Panc1 (cell line): ENCODE measurements around the gene SND1. TPM values are rescaled to one million over a fixed set of nuclear protein-coding genes. Genes with fewer than 3 reads are reported as not detected.

Experiments
- ATAC-seq: fragments of 200-7000 bp; cut with Tn5 transposase; 2 replicates; pipeline ENCODE4 v1.9.1; 2020; ENCODE audit warnings: mild to moderate bottlenecking, moderate library complexity
- BruUV-seq: library from RNA; stranded (reverse); fragments of 400-500 nt; replicated peaks from 2 replicates; lab custom pipeline; 2021; lab: Mats Ljungman, UMichigan
- CTCF ChIA-PET: fragments of 300-600 bp; sonication (Branson Sonifier 250); formaldehyde crosslinking; loops from one replicate; lab custom pipeline; 2022; ENCODE audit warnings: antibody characterized with exemption; lab: Charles Lee
- POLR2A ChIA-PET: fragments of 300-600 bp; sonication (Branson Sonifier 250); formaldehyde crosslinking; loops from one replicate; lab custom pipeline; 2022; ENCODE audit warnings: antibody characterized with exemption; lab: Charles Lee
- DNase-seq: peaks from one replicate; pipeline ENCODE4 v3.0.0-alpha.2; 2010; ENCODE audit warnings: low read depth, low spot score
- H3K27ac ChIP-seq: 2 replicates; pipeline ENCODE4 v1.5.1; 2011; ENCODE audit warnings: mild to moderate bottlenecking, low read length, inconsistent platforms
- H3K27me3 ChIP-seq: fragments of 200-500 bp; sonication (Bioruptor generic); 2 replicates; pipeline ENCODE4 v1.6.0; 2014; ENCODE audit warnings: low read length, inconsistent platforms; ENCODE audit not compliant: control insufficient read depth, insufficient read depth
- H3K36me3 ChIP-seq: fragments of 200-500 bp; sonication (Bioruptor generic); 2 replicates; pipeline ENCODE4 v1.5.1; 2014; ENCODE audit warnings: inconsistent platforms, mild to moderate bottlenecking, low read length, moderate library complexity; ENCODE audit not compliant: control insufficient read depth, insufficient read depth
- H3K4me1 ChIP-seq: 2 replicates; pipeline ENCODE4 v1.5.1; 2011; ENCODE audit warnings: inconsistent platforms, mild to moderate bottlenecking, low read length, moderate library complexity; ENCODE audit not compliant: control insufficient read depth, insufficient read depth
- H3K4me3 ChIP-seq, 2 experiments: 2 replicates each; pipeline ENCODE4 v1.5.1; 2011 to 2012; ENCODE audit warnings: low read depth in 2 of 2, low read length in 2 of 2, mild to moderate bottlenecking in 2 of 2, inconsistent platforms in 1 of 2, moderate library complexity in 1 of 2
- H3K9me3 ChIP-seq: fragments of 200-500 bp; sonication (Bioruptor generic); 2 replicates; pipeline ENCODE4 v1.5.1; 2014; ENCODE audit warnings: low read depth, mild to moderate bottlenecking, inconsistent platforms, low read length, moderate library complexity; ENCODE audit not compliant: control insufficient read depth, insufficient read depth
- POLR2AphosphoS5 ChIP-seq: IDR thresholded peaks from 2 replicates; pipeline ENCODE4 v1.6.1; 2012; ENCODE audit warnings: mild to moderate bottlenecking, low read depth, low read length, moderate library complexity
- SIN3A ChIP-seq: IDR thresholded peaks from 2 replicates; pipeline ENCODE4 v1.6.1; 2012; ENCODE audit warnings: low read depth, mild to moderate bottlenecking, low read length, moderate library complexity, borderline replicate concordance; ENCODE audit not compliant: insufficient read depth
- TCF7L2 ChIP-seq: IDR thresholded peaks from 2 replicates; pipeline ENCODE4 v1.6.1; 2011; ENCODE audit warnings: mild to moderate bottlenecking, low read depth, low read length, inconsistent platforms
- in situ Hi-C: cut with HindIII; loops from 2 replicates; pipeline ENCODE4 v1.10.0; 2016; ENCODE audit warnings: low sequenced_read_pairs, low pct_unique_long_range_greater_than_20kb
- intact Hi-C: fragments of 100-400 bp; cut with micrococcal nuclease; formaldehyde crosslinking; loops from one replicate; pipeline ENCODE4 v1.10.0; 2022; ENCODE audit not compliant: unreplicated experiment
- total RNA-seq: library from RNA; stranded (reverse); gene quantifications from one replicate; pipeline ENCODE4 v1.2.1, GENCODE V29; 2021; ENCODE audit not compliant: unreplicated experiment
- TF ChIP-seq, protein P1 (sequence below), 2 experiments: IDR thresholded peaks; 2 replicates each; pipeline ENCODE4 v1.6.1; 2011 to 2012; ENCODE audit warnings: low read depth in 2 of 2, control low read depth in 1 of 2, low read length in 1 of 2, mild to moderate bottlenecking in 1 of 2, moderate library complexity in 1 of 2; ENCODE audit not compliant: insufficient read depth in 1 of 2
- TF ChIP-seq, protein P2 (sequence below): fragments of 450-650 bp; IDR thresholded peaks from 2 replicates; pipeline ENCODE4 v1.5.1; 2017; ENCODE audit warnings: mild to moderate bottlenecking

The SND1 gene
- total RNA-seq, 1 experiment from 2014 or later: 176 TPM

DNA sequence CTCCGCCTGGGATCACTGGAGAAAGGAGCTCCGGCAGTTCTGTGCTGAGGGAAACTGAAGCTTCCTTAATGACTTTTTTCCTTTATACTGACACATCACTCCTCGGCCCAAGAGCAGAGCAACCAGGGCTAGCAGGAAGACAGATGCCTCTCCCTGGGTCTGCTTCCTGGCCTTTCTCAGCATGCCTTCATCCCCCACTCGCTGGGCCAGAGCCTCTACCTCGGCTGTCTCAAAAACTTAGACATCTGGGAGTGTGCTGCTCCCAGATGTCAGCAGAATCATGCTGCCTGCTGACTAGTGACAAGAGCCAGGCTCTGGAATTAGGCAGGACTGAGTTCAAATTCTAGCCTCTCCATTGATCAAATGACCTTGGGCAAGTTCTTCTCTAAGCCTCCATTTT lies 403.6 kb downstream of the SND1 start:
- in situ Hi-C loops (no loop called here), intact Hi-C loops (no loop called here)
- no peak overlapping the region for H3K4me3 ChIP-seq
- no peak for ATAC-seq
- POLR2A ChIA-PET: no interaction called here
- no peaks in the 10 kb centered on the region for H3K4me1 ChIP-seq
- TF ChIP-seq, protein P1, sequence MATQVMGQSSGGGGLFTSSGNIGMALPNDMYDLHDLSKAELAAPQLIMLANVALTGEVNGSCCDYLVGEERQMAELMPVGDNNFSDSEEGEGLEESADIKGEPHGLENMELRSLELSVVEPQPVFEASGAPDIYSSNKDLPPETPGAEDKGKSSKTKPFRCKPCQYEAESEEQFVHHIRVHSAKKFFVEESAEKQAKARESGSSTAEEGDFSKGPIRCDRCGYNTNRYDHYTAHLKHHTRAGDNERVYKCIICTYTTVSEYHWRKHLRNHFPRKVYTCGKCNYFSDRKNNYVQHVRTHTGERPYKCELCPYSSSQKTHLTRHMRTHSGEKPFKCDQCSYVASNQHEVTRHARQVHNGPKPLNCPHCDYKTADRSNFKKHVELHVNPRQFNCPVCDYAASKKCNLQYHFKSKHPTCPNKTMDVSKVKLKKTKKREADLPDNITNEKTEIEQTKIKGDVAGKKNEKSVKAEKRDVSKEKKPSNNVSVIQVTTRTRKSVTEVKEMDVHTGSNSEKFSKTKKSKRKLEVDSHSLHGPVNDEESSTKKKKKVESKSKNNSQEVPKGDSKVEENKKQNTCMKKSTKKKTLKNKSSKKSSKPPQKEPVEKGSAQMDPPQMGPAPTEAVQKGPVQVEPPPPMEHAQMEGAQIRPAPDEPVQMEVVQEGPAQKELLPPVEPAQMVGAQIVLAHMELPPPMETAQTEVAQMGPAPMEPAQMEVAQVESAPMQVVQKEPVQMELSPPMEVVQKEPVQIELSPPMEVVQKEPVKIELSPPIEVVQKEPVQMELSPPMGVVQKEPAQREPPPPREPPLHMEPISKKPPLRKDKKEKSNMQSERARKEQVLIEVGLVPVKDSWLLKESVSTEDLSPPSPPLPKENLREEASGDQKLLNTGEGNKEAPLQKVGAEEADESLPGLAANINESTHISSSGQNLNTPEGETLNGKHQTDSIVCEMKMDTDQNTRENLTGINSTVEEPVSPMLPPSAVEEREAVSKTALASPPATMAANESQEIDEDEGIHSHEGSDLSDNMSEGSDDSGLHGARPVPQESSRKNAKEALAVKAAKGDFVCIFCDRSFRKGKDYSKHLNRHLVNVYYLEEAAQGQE (IDR thresholded peaks at IDR 0.05; ENCODE audit: insufficient read depth in 1 of 2, low read depth in 2 of 2, low read length in 1 of 2): no peak
- TF ChIP-seq SIN3A (no peak), TCF7L2 (no peak), POLR2AphosphoS5 (no peak)
- TF ChIP-seq, protein P2, sequence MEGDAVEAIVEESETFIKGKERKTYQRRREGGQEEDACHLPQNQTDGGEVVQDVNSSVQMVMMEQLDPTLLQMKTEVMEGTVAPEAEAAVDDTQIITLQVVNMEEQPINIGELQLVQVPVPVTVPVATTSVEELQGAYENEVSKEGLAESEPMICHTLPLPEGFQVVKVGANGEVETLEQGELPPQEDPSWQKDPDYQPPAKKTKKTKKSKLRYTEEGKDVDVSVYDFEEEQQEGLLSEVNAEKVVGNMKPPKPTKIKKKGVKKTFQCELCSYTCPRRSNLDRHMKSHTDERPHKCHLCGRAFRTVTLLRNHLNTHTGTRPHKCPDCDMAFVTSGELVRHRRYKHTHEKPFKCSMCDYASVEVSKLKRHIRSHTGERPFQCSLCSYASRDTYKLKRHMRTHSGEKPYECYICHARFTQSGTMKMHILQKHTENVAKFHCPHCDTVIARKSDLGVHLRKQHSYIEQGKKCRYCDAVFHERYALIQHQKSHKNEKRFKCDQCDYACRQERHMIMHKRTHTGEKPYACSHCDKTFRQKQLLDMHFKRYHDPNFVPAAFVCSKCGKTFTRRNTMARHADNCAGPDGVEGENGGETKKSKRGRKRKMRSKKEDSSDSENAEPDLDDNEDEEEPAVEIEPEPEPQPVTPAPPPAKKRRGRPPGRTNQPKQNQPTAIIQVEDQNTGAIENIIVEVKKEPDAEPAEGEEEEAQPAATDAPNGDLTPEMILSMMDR: no peak
- CTCF ChIA-PET: no interaction called here
- no peaks in the 10 kb centered on the region for H3K36me3 ChIP-seq
- H3K27me3 ChIP-seq: no peaks in the 10 kb centered on the region
- DNase-seq: no peak
- no TSS peak for BruUV-seq
- H3K27ac ChIP-seq: no peak overlapping the region
- no peaks in the 10 kb centered on the region for H3K9me3 ChIP-seq

DNA sequence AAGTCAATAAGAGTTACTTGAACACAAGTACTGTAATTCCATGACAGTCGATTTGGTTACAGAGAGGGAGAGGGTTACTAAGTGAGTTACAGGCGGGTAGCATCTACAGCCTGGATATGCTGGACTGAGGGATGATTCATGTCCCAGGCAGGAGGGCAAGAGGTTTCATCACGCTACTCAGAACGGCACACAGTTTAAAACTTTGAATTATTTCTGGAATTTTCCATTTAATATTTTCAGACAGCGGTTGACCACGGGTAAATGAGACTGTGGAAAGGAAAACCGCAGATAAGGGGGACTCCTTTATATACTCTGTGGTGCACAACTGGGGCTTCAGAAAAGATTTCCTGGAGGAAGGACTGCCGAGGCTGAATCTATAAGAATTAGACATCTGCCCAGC lies 404.9 kb downstream of the SND1 start:
- Histone ChIP-seq H3K4me1 (no peaks in the 10 kb centered on the region), H3K27ac (no peak overlapping the region), H3K27me3 (no peaks in the 10 kb centered on the region), H3K36me3 (no peaks in the 10 kb centered on the region), H3K9me3 (no peaks in the 10 kb centered on the region), H3K4me3 (no peak overlapping the region)
- no peak for TF ChIP-seq POLR2AphosphoS5
- TF ChIP-seq SIN3A: no peak
- TF ChIP-seq, protein P2: no peak
- TF ChIP-seq, protein P1 (IDR thresholded peaks at IDR 0.05; ENCODE audit: insufficient read depth in 1 of 2, low read depth in 2 of 2, low read length in 1 of 2): no peak
- no peak for TF ChIP-seq TCF7L2
- in situ Hi-C loops (no loop called here), intact Hi-C loops (no loop called here)
- BruUV-seq: TSS peak; percentile 8
- CTCF ChIA-PET: no interaction called here
- no peak for ATAC-seq
- POLR2A ChIA-PET: no interaction called here
- no peak for DNase-seq
